Measurements from ENCODE around the gene CCDC150. TPM values are rescaled to one million over a fixed set of nuclear protein-coding genes. Genes with fewer than 3 reads are reported as not detected.
"Not testable (repeated sequence)": the region's sequence is repeated elsewhere in the genome, so short reads cannot be mapped to it uniquely, and the experiment has no call there.

The CCDC150 gene
- total RNA-seq, 1 donor from 2014 or later: 10.9 TPM

- no peak for DNase-seq
Measured at GRCh38 chr2:196718419-196719109, 79.0 kb downstream of the CCDC150 start.

DNA sequence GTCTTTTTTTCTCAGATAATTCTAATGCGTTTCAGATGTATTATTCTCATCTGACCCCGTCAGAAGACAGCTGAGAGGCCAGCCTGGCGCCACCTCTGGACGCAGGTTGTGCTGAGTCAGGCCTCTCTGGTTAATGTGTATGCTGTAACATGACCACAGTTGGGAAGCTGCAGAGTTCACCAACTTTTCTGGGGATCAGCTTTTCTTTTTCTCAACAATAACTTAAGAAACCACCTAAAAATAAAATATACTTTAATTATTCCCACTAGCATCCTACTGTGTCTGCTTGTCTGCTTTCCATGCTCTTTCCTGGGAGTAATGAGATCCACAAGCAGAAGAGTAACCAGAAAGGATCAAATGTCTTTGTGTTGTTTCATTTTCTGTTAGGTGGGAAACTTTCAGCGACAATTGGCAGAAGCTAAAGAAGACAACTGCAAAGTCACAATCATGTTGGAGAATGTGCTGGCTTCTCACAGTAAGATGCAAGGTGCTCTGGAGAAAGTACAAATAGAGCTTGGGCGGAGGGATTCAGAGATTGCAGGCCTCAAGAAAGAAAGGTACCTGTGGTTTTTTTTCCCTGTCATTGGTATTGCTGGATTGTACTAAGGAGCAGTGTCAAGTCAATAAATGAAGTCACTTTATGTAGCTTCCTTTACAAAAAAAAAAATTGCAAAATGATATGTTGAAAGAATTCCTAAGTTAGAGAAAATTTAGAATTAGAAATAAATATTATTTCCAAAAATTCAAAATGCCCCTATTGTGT is 79.8 kb downstream of the CCDC150 start:
- no peak for DNase-seq

DNA sequence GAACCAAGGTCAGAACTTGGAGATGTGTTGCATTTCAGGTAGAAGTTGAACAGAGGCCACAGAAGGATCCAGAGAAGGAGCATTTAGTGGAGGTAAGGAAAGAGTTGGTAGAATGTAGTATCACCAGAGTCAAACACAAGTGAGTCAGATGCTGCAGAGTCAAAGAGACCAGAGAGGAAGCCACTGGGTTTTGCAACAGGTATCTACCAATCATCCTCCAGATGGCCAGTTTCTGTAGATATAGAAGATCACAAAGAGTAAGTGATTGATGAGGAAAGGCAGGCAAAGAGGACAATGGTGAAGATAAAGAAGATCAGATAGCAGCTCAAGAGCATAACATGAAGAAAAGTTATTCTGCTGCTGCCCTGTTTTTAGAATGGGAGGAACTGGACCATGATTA is 84.1 kb downstream of the CCDC150 start:
- no peak for DNase-seq

DNA sequence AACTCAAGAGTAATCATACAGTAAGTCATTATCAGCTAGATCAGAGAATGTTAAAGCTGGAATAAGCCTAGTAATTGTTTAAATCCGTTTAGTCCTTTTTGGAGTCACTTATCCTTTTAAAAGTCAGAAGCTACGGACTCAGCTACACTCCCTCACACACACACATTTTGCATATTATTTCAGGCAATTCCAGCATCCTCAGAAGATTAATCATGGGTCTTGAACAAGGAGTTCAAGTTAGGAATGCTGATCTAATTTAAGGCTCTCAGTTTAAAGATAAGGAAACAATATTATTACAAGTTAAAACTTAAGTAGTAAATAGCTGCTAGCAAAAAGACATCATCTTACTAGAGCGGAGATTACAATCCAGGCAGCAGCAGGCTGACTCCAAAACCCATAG is 85.7 kb downstream of the CCDC150 start:
- DNase-seq: no peak

GRCh38 chr2:196725882-196726281 is 86.4 kb downstream of the CCDC150 start:
- no peak for DNase-seq

- DNase-seq: no peak
Measured at GRCh38 chr2:196729418-196729817, 89.9 kb downstream of the CCDC150 start.

- DNase-seq: not testable (repeated sequence)
Measured at GRCh38 chr2:196736646-196737045, 97.1 kb downstream of the CCDC150 start.

GRCh38 chr2:196737046-196737445 is 97.5 kb downstream of the CCDC150 start:
- DNase-seq: no peak

DNA sequence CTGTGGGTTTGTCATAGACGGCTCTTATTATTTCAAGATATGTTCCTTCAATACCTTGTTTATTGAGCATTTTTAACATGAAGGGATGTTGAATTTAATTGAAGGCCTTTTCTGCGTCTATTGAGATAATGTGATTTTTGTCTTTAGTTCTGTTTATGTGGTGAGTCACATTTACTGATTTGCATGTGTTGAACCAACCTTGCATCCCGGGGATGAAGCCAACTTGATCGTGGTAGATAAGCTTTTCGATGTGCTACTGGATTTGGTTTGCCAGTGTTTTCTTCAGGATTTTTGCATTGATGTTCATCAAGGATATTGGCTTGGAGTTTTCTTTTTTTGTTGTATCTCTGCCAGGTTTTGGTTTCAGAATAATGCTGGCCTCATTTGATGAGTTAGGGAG is 99.5 kb downstream of the CCDC150 start:
- DNase-seq: no peak

DNA sequence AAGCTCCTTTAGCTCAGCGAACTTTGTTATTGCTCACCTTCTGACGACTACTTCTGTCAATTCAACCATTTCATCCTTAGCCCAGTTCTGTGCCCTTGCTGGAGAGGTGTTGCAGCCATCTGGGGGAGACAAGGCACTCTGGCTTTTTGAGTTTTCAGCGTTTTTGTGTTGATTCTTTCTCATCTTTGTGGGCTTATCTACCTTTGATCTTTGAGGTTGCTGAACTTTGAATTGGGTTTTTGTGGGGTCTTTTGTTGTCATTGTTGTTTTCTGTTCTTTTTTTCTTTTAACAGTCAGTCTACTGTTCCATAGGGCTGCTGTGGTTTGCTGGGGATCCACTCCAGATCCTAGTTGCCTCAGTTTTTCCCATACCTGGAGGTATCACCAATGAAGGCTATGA is 102.7 kb downstream of the CCDC150 start:
- DNase-seq: no peak

DNA sequence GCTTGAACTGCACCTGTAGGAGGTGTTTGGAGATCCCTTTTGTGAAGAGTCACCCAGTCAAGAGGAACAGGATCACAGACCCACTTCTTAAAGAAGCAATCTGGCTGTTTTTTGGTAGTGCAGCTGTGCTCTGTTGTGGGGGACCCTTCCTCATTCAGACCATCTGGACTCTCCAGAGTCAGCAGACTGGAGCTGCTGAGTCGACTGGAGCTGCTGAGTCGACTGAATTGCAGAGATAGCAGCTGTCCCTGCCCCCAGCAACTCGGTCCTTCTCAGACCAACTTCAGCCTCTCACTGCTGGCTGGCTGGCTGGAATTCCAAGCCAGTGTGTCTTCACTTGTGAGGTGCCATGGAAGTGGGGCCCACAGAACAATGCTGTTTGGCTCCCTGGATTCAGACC is 103.2 kb downstream of the CCDC150 start:
- no peak for DNase-seq

GRCh38 chr2:196743165-196743564 is 103.7 kb downstream of the CCDC150 start:
- DNase-seq: no peak

DNA sequence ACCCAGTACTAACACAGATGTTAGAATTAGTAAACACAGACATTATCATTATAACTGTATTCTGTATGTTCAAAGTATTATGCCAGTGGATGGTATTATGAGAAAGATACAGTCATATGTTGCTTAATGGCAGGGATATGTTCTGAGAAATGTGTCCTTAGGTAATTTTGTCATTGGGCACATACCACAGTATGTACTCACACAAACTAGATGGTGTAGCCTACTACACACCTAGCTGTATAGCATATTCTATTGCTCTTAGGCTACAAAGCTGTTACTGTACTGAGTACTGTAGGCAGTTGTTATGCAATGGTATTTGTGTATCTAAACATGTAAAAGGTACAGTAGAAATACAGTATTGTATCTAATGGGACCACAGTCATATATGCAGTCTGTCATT is 106.2 kb downstream of the CCDC150 start:
- DNase-seq: no peak

- DNase-seq: no peak
Measured at GRCh38 chr2:196747400-196747799, 107.9 kb downstream of the CCDC150 start.

DNA sequence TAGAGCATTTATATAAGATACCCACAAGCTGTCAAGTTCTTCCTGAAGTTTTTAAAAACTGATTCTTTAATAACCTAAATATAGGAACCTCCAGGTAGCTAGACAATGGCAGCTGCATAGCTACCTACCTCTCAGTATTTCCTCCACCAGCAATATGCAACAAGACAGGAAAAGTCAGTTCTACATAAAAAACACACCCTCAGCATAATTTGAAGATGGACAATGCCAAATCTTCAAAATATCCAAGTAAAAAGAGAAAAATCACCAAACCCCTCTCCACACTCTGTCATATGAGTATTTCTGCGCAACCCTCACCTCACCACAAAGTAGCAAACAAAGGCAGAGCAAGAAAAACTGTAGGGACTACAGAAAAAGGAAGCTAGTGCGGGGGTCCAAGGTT is 108.6 kb downstream of the CCDC150 start:
- DNase-seq: no peak

GRCh38 chr2:196750291-196750923 is 110.9 kb downstream of the CCDC150 start:
- no peak for DNase-seq

- DNase-seq: peak; percentile 79
Measured at GRCh38 chr2:196750977-196751631, 111.6 kb downstream of the CCDC150 start.

- DNase-seq: peak; percentile 45
Measured at GRCh38 chr2:196758474-196759377, 119.2 kb downstream of the CCDC150 start.

DNA sequence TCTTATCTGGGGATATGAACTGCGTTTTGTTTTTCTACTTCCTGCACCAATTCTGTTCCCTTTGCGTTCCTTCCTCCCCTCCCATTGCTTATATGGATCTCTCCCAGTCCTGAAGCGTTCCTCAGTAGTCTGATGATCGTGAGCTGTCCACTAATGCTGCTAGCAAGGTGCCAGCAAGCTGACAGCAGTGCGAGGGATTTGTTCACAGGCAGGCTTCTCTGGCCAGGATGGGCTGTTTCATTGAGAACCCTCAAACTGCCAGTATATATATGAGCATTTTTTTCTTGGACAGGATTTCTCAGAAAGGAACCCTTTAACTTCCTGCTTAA is 119.8 kb downstream of the CCDC150 start:
- peak; percentile 8 for DNase-seq

- DNase-seq: no peak
Measured at GRCh38 chr2:196767101-196767500, 127.6 kb downstream of the CCDC150 start.
